Breast epithelium (tissue), 3 donors: ENCODE measurements around the gene CCDC97.

Experiments
- POLR2A ChIP-seq: fragments of 450-650 bp; IDR thresholded peaks from one replicate; pipeline ENCODE4 v1.6.1; 2016; ENCODE audit warnings: antibody characterized with exemption, mild to moderate bottlenecking, moderate library complexity
- POLR2AphosphoS5 ChIP-seq, 3 donors: sonication (generic); formaldehyde crosslinking; IDR thresholded peaks; one replicate each; pipeline ENCODE4 v1.6.1; 2017; ENCODE audit warnings: antibody characterized with exemption in 3 of 3
- TF ChIP-seq, protein P1 (sequence below), 3 donors: fragments of 450-650 bp; IDR thresholded peaks; one replicate each; pipeline ENCODE4 v1.5.1; 2016 to 2017; ENCODE audit warnings: antibody characterized with exemption in 3 of 3, mild to moderate bottlenecking in 3 of 3, moderate library complexity in 3 of 3

DNA sequence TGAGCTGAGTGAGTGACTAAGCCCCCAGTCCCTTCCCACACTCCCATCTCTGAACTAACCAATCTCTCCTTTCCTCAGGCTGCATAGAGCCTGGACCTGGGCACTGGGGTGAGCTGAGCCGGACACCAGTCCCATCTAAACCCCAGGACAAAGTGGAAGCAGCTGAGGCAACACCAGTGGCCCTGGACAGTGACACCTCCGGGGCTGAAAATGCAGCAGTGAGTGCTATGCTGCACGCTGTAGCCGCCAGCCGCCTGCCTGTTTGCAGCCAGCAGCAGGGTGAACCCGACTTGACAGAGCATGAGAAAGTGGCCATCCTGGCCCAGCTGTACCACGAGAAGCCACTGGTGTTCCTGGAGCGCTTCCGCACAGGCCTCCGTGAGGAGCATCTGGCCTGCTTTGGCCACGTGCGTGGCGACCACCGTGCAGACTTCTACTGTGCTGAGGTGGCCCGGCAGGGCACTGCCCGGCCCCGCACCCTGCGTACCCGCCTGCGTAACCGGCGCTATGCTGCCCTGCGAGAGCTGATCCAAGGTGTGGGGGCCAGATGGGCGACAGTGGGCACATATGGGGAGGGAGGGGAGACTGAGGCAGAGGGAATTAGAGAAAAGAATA is 6.4 kb downstream of the CCDC97 start:
- TF ChIP-seq, protein P1, sequence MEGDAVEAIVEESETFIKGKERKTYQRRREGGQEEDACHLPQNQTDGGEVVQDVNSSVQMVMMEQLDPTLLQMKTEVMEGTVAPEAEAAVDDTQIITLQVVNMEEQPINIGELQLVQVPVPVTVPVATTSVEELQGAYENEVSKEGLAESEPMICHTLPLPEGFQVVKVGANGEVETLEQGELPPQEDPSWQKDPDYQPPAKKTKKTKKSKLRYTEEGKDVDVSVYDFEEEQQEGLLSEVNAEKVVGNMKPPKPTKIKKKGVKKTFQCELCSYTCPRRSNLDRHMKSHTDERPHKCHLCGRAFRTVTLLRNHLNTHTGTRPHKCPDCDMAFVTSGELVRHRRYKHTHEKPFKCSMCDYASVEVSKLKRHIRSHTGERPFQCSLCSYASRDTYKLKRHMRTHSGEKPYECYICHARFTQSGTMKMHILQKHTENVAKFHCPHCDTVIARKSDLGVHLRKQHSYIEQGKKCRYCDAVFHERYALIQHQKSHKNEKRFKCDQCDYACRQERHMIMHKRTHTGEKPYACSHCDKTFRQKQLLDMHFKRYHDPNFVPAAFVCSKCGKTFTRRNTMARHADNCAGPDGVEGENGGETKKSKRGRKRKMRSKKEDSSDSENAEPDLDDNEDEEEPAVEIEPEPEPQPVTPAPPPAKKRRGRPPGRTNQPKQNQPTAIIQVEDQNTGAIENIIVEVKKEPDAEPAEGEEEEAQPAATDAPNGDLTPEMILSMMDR (IDR thresholded peaks at IDR 0.05): no peak
- TF ChIP-seq POLR2A (no peak), POLR2AphosphoS5 (IDR thresholded peaks at IDR 0.05) (no peak)
